Adrenal gland (tissue), 5 donors: Measurements from ENCODE around the gene NDUFAF8.

Experiments used
- POLR2A ChIP-seq, 2 donors: fragments of 450-650 bp; IDR thresholded peaks; one replicate each; pipeline ENCODE4 v1.6.1; 2017; ENCODE audit warnings: antibody characterized with exemption in 2 of 2, mild to moderate bottlenecking in 2 of 2, moderate library complexity in 1 of 2
- TF ChIP-seq, protein P1 (sequence below), 6 experiments: fragments of 450-650 bp in 4 of 6; fragments of 200-600 bp in 2 of 6; sonication (generic) in 1 of 6; IDR thresholded peaks; 1 replicate in 5 of 6; 2 replicates in 1 of 6; pipeline versions ENCODE4 v1.5.1 to v1.8.0; 2016 to 2021; ENCODE audit warnings: antibody characterized with exemption in 6 of 6, mild to moderate bottlenecking in 2 of 6, moderate library complexity in 1 of 6
- donor health status: DM: no; HTN: no; CAD: no.

DNA sequence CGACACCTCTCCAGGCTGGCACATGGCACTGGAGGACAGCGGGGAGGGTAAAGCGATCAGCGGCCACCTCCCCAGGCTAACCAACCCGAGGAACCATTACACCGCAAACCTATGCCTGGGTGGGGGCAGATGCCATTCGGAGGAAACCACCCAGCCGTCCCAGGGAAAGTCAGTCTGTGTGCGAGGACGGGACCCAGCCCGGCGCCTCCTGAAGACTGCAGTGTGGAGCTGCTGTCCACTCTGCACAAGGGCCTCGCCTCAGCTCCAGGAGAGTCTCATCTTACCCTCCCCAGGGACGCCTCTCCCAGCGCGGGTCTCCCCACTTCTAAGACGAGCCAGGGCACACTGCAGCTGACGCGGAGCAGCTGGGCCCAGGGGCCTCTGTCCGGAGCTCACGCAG lies 48.0 kb downstream of the NDUFAF8 start:
- TF ChIP-seq, protein P1, sequence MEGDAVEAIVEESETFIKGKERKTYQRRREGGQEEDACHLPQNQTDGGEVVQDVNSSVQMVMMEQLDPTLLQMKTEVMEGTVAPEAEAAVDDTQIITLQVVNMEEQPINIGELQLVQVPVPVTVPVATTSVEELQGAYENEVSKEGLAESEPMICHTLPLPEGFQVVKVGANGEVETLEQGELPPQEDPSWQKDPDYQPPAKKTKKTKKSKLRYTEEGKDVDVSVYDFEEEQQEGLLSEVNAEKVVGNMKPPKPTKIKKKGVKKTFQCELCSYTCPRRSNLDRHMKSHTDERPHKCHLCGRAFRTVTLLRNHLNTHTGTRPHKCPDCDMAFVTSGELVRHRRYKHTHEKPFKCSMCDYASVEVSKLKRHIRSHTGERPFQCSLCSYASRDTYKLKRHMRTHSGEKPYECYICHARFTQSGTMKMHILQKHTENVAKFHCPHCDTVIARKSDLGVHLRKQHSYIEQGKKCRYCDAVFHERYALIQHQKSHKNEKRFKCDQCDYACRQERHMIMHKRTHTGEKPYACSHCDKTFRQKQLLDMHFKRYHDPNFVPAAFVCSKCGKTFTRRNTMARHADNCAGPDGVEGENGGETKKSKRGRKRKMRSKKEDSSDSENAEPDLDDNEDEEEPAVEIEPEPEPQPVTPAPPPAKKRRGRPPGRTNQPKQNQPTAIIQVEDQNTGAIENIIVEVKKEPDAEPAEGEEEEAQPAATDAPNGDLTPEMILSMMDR (IDR thresholded peaks at IDR 0.05), result no peak
- TF ChIP-seq POLR2A (IDR thresholded peaks at IDR 0.05), result no peak
